Lower leg skin (tissue), 3 donors: Measurements from ENCODE around the gene CLEC14A.

ENCODE experiments used
- CTCF ChIP-seq, 3 donors: fragments of 450-650 bp; IDR thresholded peaks; one replicate each; pipeline ENCODE4 v1.5.1; 2016; ENCODE audit warnings: antibody characterized with exemption in 3 of 3, mild to moderate bottlenecking in 3 of 3, moderate library complexity in 2 of 3
- POLR2A ChIP-seq, 2 donors: fragments of 450-650 bp; IDR thresholded peaks; one replicate each; pipeline ENCODE4 v1.6.1; 2016 to 2017; ENCODE audit warnings: antibody characterized with exemption in 2 of 2, mild to moderate bottlenecking in 1 of 2, moderate library complexity in 1 of 2

- TF ChIP-seq CTCF (IDR thresholded peaks at IDR 0.05) (no peak), POLR2A (IDR thresholded peaks at IDR 0.05) (no peak)
Measured at GRCh38 chr14:38206689-38207376, 49.1 kb downstream of the CLEC14A start.
